HepG2 (cell line): ENCODE measurements around the gene TRRAP. TPM values are rescaled to one million over a fixed set of nuclear protein-coding genes. Genes with fewer than 3 reads are reported as not detected.

Experiments used
- ATAC-seq: fragments of 200-7000 bp; cut with Tn5 transposase; 3 replicates; pipeline ENCODE4 v1.9.1; 2020; ENCODE audit warnings: mild to moderate bottlenecking, moderate library complexity
- BruUV-seq: library from RNA; stranded (reverse); fragments of 400-500 nt; replicated peaks from 2 replicates; lab custom pipeline; 2021; lab: Mats Ljungman, UMichigan
- CTCF ChIA-PET: fragments of 300-600 bp; formaldehyde crosslinking; extraction: SDS; loops from one replicate; lab custom pipeline; 2021; ENCODE audit warnings: low total read pairs, inconsistent platforms, low intra/inter-chr PET ratio; lab: Yijun Ruan, JAX
- POLR2A ChIA-PET: fragments of 350-600 bp; sonication (Branson Sonifier 250); formaldehyde crosslinking; loops from one replicate; lab custom pipeline; 2020; ENCODE audit warnings: antibody characterized with exemption, inconsistent platforms; lab: Yijun Ruan, JAX
- DNase-seq: peaks from one replicate; pipeline ENCODE4 v3.0.0-alpha.2; 2015; ENCODE audit warnings: low spot score
- FAIRE-seq: peaks from 3 replicates; lab custom pipeline; 2011; peaks lifted over from hg19 to GRCh38; lab: Jason Lieb, UNC
- H2AFZ ChIP-seq: one replicate; pipeline ENCODE4 v1.6.1; 2011; ENCODE audit warnings: low read length, inconsistent platforms
- H3K27ac ChIP-seq: fragments of 300-600 bp; 3 replicates; pipeline ENCODE4 v1.8.0; 2011; ENCODE audit warnings: mixed run types, mild to moderate bottlenecking, mixed read lengths, low read length, inconsistent platforms; ENCODE audit not compliant: insufficient read depth; ENCODE audit errors: extremely low read length
- H3K27me3 ChIP-seq, 2 experiments: fragments of 200-600 bp in 1 of 2; 2 replicates in 1 of 2; 3 replicates in 1 of 2; pipeline versions ENCODE4 v1.6.0 to v1.8.0; 2011; ENCODE audit warnings: low read length in 2 of 2, mild to moderate bottlenecking in 2 of 2, moderate library complexity in 2 of 2, inconsistent platforms in 1 of 2; ENCODE audit not compliant: insufficient read depth in 2 of 2, control insufficient read depth in 1 of 2
- H3K36me3 ChIP-seq, 2 experiments: fragments of 200-600 bp in 1 of 2; replicated peaks in 1 of 2; 2 replicates in 1 of 2; 3 replicates in 1 of 2; pipeline versions ENCODE4 v1.5.1 to v1.8.0; 2011; ENCODE audit warnings: low read length in 2 of 2, inconsistent platforms in 1 of 2; ENCODE audit not compliant: insufficient read depth in 2 of 2, control insufficient read depth in 1 of 2
- H3K4me1 ChIP-seq: 2 replicates; pipeline ENCODE4 v1.5.1; 2012; ENCODE audit warnings: low read length, inconsistent platforms; ENCODE audit not compliant: insufficient read depth
- H3K4me2 ChIP-seq: 2 replicates; pipeline ENCODE4 v1.6.0; 2011; ENCODE audit warnings: low read depth, low read length, inconsistent platforms
- H3K4me3 ChIP-seq, 3 experiments: fragments of 200-600 bp in 1 of 3; sonication (generic), shearing (Covaris generic) in 1 of 3; replicated peaks in 1 of 3; 2 replicates each; pipeline ENCODE4 v1.5.1; 2011 to 2016; ENCODE audit warnings: low read length in 3 of 3, inconsistent platforms in 2 of 3, low read depth in 2 of 3, mild to moderate bottlenecking in 2 of 3, control low read depth in 1 of 3, mixed read lengths in 1 of 3; ENCODE audit not compliant: insufficient read depth in 1 of 3
- H3K79me2 ChIP-seq: one replicate; pipeline ENCODE4 v1.6.1; 2011; ENCODE audit warnings: low read length, inconsistent platforms; ENCODE audit not compliant: insufficient read depth
- H3K9ac ChIP-seq: 2 replicates; pipeline ENCODE4 v1.6.0; 2011; ENCODE audit warnings: mild to moderate bottlenecking, low read depth, low read length, inconsistent platforms; ENCODE audit not compliant: insufficient read depth
- H3K9me3 ChIP-seq: 2 replicates; pipeline ENCODE4 v1.5.1; 2012; ENCODE audit warnings: mild to moderate bottlenecking, low read length
- H4K20me1 ChIP-seq: 2 replicates; pipeline ENCODE4 v1.6.0; 2011; ENCODE audit warnings: inconsistent platforms, mild to moderate bottlenecking, low read length, moderate library complexity; ENCODE audit not compliant: insufficient read depth
- AGO2 ChIP-seq: fragments of 200-400 bp; formaldehyde crosslinking; optimal IDR thresholded peaks from 2 replicates; pipeline ENCODE3; 2017; ENCODE audit warnings: mild to moderate bottlenecking, low read depth, low read length, moderate library complexity
- BATF2 ChIP-seq: sonication (generic); formaldehyde crosslinking; IDR thresholded peaks from 2 replicates; pipeline ENCODE4 v1.8.0; 2022; ENCODE audit warnings: mild to moderate bottlenecking, missing genetic modification reagents, moderate library complexity
- CC2D1A ChIP-seq: sonication (generic); formaldehyde crosslinking; IDR thresholded peaks from 2 replicates; pipeline ENCODE4 v1.8.1; 2023; ENCODE audit warnings: mild to moderate bottlenecking, missing genetic modification reagents
- FOSL1 ChIP-seq: sonication (generic); formaldehyde crosslinking; IDR thresholded peaks from 2 replicates; pipeline ENCODE4 v1.9.0; 2021; ENCODE audit warnings: missing genetic modification reagents, borderline replicate concordance
- FOSL2 ChIP-seq: sonication (generic); formaldehyde crosslinking; IDR thresholded peaks from 2 replicates; pipeline ENCODE4 v1.4.0; 2020; ENCODE audit warnings: missing genetic modification reagents
- HOXA3 ChIP-seq: sonication (generic); formaldehyde crosslinking; IDR thresholded peaks from 2 replicates; pipeline ENCODE4 v1.5.0; 2020; ENCODE audit warnings: missing genetic modification reagents
- HOXD1 ChIP-seq: sonication (generic); formaldehyde crosslinking; IDR thresholded peaks from 2 replicates; pipeline ENCODE4 v1.5.0; 2020; ENCODE audit warnings: missing genetic modification reagents
- KLF16 ChIP-seq, 2 experiments: sonication (generic) in 1 of 2; formaldehyde crosslinking in 1 of 2; IDR thresholded peaks; 2 replicates each; pipeline versions ENCODE4 v1.6.1 to v1.8.0; 2016 to 2023; ENCODE audit warnings: missing genetic modification reagents in 2 of 2, missing compliant biosample characterization in 1 of 2
- MYNN ChIP-seq: sonication (generic); formaldehyde crosslinking; IDR thresholded peaks from 2 replicates; pipeline ENCODE4 v1.4.0; 2020; ENCODE audit warnings: mild to moderate bottlenecking, low read depth, missing genetic modification reagents
- TBX2 ChIP-seq: sonication (generic); formaldehyde crosslinking; IDR thresholded peaks from 2 replicates; pipeline ENCODE4 v1.5.0; 2020; ENCODE audit warnings: missing genetic modification reagents, mild to moderate bottlenecking, borderline replicate concordance
- THAP8 ChIP-seq: sonication (generic); formaldehyde crosslinking; IDR thresholded peaks from 2 replicates; pipeline ENCODE4 v1.5.1; 2020; ENCODE audit warnings: missing genetic modification reagents, mild to moderate bottlenecking, borderline replicate concordance
- ZC3H13 ChIP-seq: sonication (generic); formaldehyde crosslinking; IDR thresholded peaks from 2 replicates; pipeline ENCODE4 v1.8.1; 2023; ENCODE audit warnings: mild to moderate bottlenecking, missing genetic modification reagents, moderate library complexity
- ZKSCAN8 ChIP-seq: IDR thresholded peaks from 2 replicates; pipeline ENCODE4 v1.6.1; 2016; ENCODE audit warnings: borderline replicate concordance, missing genetic modification reagents, missing compliant biosample characterization
- ZNF235 ChIP-seq: sonication (generic); formaldehyde crosslinking; IDR thresholded peaks from 2 replicates; pipeline ENCODE4 v1.8.1; 2023; ENCODE audit warnings: mild to moderate bottlenecking, missing genetic modification reagents, borderline replicate concordance
- ZNF329 ChIP-seq: sonication (generic); formaldehyde crosslinking; IDR thresholded peaks from 2 replicates; pipeline ENCODE4 v1.9.0; 2021; ENCODE audit warnings: low read depth, mild to moderate bottlenecking, missing genetic modification reagents
- ZNF782 ChIP-seq: sonication (generic); formaldehyde crosslinking; IDR thresholded peaks from 2 replicates; pipeline ENCODE4 v1.4.0; 2020; ENCODE audit warnings: missing genetic modification reagents, mild to moderate bottlenecking, borderline replicate concordance
- ZNF850 ChIP-seq: sonication (generic); formaldehyde crosslinking; conservative IDR thresholded peaks from 2 replicates; pipeline ENCODE4 v1.9.0; 2021; ENCODE audit warnings: mild to moderate bottlenecking, missing genetic modification reagents
- ZSCAN30 ChIP-seq: sonication (generic); formaldehyde crosslinking; IDR thresholded peaks from 2 replicates; pipeline ENCODE4 v1.5.0; 2020; ENCODE audit warnings: mild to moderate bottlenecking, missing genetic modification reagents
- WGBS: methylation state at CpG from one replicate; pipeline ENCODE4 v1.1.6; 2017; ENCODE audit warnings: low lambda C conversion rate; 5-methylcytosine and 5-hydroxymethylcytosine counted together
- in situ Hi-C: cut with HindIII; loops from 2 replicates; pipeline ENCODE4 v1.10.0; 2017; ENCODE audit warnings: low pct_unique_long_range_greater_than_20kb; ENCODE audit not compliant: extremely low pct_ligation_motif_present
- intact Hi-C: fragments of 100-400 bp; cut with micrococcal nuclease; formaldehyde crosslinking; loops from one replicate; pipeline ENCODE4 v1.10.0; 2022; ENCODE audit not compliant: unreplicated experiment
- polyA plus RNA-seq, 8 experiments: library from polyadenylated mRNA; depleted of rRNA in 3 of 8; stranded (reverse) in 7 of 8; unstranded in 1 of 8; fragments of >200 nt; fragmentation: Illumina TruSeq in 4 of 8; extraction: Trizol in 4 of 8; gene quantifications; 2 replicates each; pipeline versions ENCODE4 v1.2.1 to v1.2.3, GENCODE V29; 2011 to 2016; ENCODE audit warnings: low read depth in 4 of 8, missing spikeins in 1 of 8, mixed read lengths in 1 of 8; ENCODE audit not compliant: insufficient read depth in 1 of 8
- total RNA-seq, 5 experiments: library from RNA; depleted of rRNA; stranded (reverse); fragments of >200 nt; fragmentation: Illumina TruSeq; extraction: Trizol; gene quantifications; 2 replicates each; pipeline ENCODE4 v1.2.3, GENCODE V29; 2016; ENCODE audit warnings: low read depth in 1 of 5
- TF ChIP-seq, protein P1 (sequence below): sonication (generic); formaldehyde crosslinking; IDR thresholded peaks from 2 replicates; pipeline ENCODE4 v1.4.0; 2020; ENCODE audit warnings: missing genetic modification reagents
- TF ChIP-seq, protein P2 (sequence below): sonication (generic); formaldehyde crosslinking; IDR thresholded peaks from 2 replicates; pipeline ENCODE4 v1.4.0; 2020; ENCODE audit warnings: missing genetic modification reagents

The TRRAP gene
- total and polyA plus RNA-seq, 2 of the 13 experiments (the other 11 are each of a cell fraction or from before 2014, with no cell fraction given): 8.6 to 10.5 TPM

- TF ChIP-seq HOXA3 (CRISPR knock-in tag) (no peak), ZNF235 (CRISPR knock-in tag) (no peak), FOSL1 (CRISPR knock-in tag) (no peak), KLF16 (CRISPR knock-in tag; IDR thresholded peaks at IDR 0.05) (no peak), TBX2 (CRISPR knock-in tag) (no peak), ZNF329 (CRISPR knock-in tag) (no peak), THAP8 (CRISPR knock-in tag) (no peak), AGO2 (no peak)
- TF ChIP-seq, protein P1, sequence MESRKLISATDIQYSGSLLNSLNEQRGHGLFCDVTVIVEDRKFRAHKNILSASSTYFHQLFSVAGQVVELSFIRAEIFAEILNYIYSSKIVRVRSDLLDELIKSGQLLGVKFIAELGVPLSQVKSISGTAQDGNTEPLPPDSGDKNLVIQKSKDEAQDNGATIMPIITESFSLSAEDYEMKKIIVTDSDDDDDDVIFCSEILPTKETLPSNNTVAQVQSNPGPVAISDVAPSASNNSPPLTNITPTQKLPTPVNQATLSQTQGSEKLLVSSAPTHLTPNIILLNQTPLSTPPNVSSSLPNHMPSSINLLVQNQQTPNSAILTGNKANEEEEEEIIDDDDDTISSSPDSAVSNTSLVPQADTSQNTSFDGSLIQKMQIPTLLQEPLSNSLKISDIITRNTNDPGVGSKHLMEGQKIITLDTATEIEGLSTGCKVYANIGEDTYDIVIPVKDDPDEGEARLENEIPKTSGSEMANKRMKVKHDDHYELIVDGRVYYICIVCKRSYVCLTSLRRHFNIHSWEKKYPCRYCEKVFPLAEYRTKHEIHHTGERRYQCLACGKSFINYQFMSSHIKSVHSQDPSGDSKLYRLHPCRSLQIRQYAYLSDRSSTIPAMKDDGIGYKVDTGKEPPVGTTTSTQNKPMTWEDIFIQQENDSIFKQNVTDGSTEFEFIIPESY (CRISPR knock-in tag): no peak
Measured at GRCh38 chr7:98958968-98959367, 80.6 kb downstream of the TRRAP start (continued).

DNA sequence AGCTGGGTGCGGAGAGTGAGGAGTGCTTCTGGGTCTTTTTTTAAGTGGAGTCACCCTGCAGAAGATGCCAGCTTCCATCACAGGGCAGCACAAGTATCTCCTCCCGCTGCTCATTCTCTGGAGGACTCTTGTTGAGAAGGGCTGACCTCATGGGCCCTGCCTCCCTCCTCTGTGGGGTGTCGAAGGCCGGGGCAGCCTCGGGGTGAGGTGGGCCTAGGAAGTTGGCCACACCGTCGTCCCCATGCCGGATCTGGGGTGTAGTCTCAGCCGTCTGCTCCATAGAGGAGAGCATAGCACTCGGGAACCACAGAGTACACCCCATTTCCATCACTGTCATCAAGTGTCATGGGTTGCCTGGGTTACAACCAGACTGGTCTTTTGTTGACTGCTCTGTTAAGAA, 85.0 kb downstream of the TRRAP start:
- intact Hi-C loops: no loop called here
- no peak for TF ChIP-seq ZSCAN30 (CRISPR knock-in tag)
- TF ChIP-seq ZKSCAN8 (CRISPR knock-in tag): no peak
- TF ChIP-seq BATF2 (CRISPR knock-in tag): no peak
- no peak for TF ChIP-seq FOSL2
- TF ChIP-seq ZNF782 (CRISPR knock-in tag): no peak
- TF ChIP-seq ZNF850: no peak
- no peak for TF ChIP-seq HOXD1 (CRISPR knock-in tag)
- TF ChIP-seq, protein P2, sequence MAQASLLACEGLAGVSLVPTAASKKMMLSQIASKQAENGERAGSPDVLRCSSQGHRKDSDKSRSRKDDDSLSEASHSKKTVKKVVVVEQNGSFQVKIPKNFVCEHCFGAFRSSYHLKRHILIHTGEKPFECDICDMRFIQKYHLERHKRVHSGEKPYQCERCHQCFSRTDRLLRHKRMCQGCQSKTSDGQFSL (CRISPR knock-in tag): no peak
- no peak for TF ChIP-seq MYNN (CRISPR knock-in tag)
- no peak for TF ChIP-seq ZC3H13 (CRISPR knock-in tag)
- no peak for TF ChIP-seq CC2D1A

More for the DNA sequence above, 85.0 kb downstream of the TRRAP start:
- no peak overlapping the region for H3K4me2 ChIP-seq
- H3K9me3 ChIP-seq: no peaks in the 10 kb centered on the region
- ChIA-PET POLR2A (no interaction called here), CTCF (no interaction called here)
- H2AFZ ChIP-seq: no peak overlapping the region
- no peaks in the 10 kb centered on the region for H4K20me1 ChIP-seq
- in situ Hi-C loops: no loop called here
- H3K9ac ChIP-seq: no peak overlapping the region
- no peak for DNase-seq
- ATAC-seq: no peak
- no peak overlapping the region for H3K27ac ChIP-seq
- no peak overlapping the region for H3K4me3 ChIP-seq
- no peaks in the 10 kb centered on the region for H3K79me2 ChIP-seq
- BruUV-seq: no TSS peak
- FAIRE-seq: no peak
- H3K27me3 ChIP-seq: no peaks in the 10 kb centered on the region
- H3K4me1 ChIP-seq: no peaks in the 10 kb centered on the region
- peaks cover 30 to 81% of the 10 kb centered on the region in 2 experiments; a peak in 4 of 5 replicates for H3K36me3 ChIP-seq
- 100% methylated on average over 2 of the region's 10 CpGs for WGBS
